Small intestine (tissue), 7 donors: ENCODE measurements around the gene TRAM1L1. TPM values are rescaled to one million over a fixed set of nuclear protein-coding genes. Genes with fewer than 3 reads are reported as not detected.

Experiments used
- DNase-seq, 2 donors: peaks; one replicate each; pipeline versions ENCODE4 v3.0.0 to v3.0.0-alpha.2; 2013
- FAIRE-seq: peaks from 2 replicates; lab custom pipeline; 2012; peaks lifted over from hg19 to GRCh38; lab: Jason Lieb, UNC
- H3K27ac ChIP-seq, 3 donors: one replicate each; pipeline ENCODE4 v1.5.1; 2013; ENCODE audit warnings: low read length in 2 of 3, mild to moderate bottlenecking in 2 of 3, control low read depth in 1 of 3, inconsistent platforms in 1 of 3, low read depth in 1 of 3, moderate library complexity in 1 of 3
- H3K27me3 ChIP-seq, 3 donors: one replicate each; pipeline ENCODE4 v1.6.1; 2013; ENCODE audit warnings: low read length in 3 of 3, inconsistent platforms in 1 of 3; ENCODE audit not compliant: control insufficient read depth in 3 of 3, insufficient read depth in 3 of 3
- H3K36me3 ChIP-seq, 3 donors: one replicate each; pipeline ENCODE4 v1.6.1; 2013; ENCODE audit warnings: low read length in 3 of 3, inconsistent platforms in 1 of 3, low read depth in 1 of 3, mild to moderate bottlenecking in 1 of 3, moderate library complexity in 1 of 3; ENCODE audit not compliant: control insufficient read depth in 3 of 3, insufficient read depth in 2 of 3
- H3K4me1 ChIP-seq, 3 donors: one replicate each; pipeline ENCODE4 v1.6.1; 2013; ENCODE audit warnings: low read length in 2 of 3, inconsistent platforms in 1 of 3, low read depth in 1 of 3, mild to moderate bottlenecking in 1 of 3, moderate library complexity in 1 of 3; ENCODE audit not compliant: control insufficient read depth in 3 of 3, insufficient read depth in 2 of 3
- H3K4me3 ChIP-seq, 3 donors: one replicate each; pipeline ENCODE4 v1.5.1; 2013; ENCODE audit warnings: low read length in 3 of 3, control low read depth in 1 of 3, inconsistent platforms in 1 of 3, low read depth in 1 of 3, mild to moderate bottlenecking in 1 of 3, moderate library complexity in 1 of 3
- H3K9me3 ChIP-seq, 2 donors: one replicate each; pipeline ENCODE4 v1.6.1; 2013; ENCODE audit warnings: low read depth in 1 of 2, low read length in 1 of 2; ENCODE audit not compliant: control insufficient read depth in 2 of 2, insufficient read depth in 1 of 2
- WGBS, 3 donors: extraction: QIAGEN DNeasy Blood & Tissue Kit; methylation state at CpG; one replicate each; pipeline ENCODE4 v1.1.7; 2013; 5-methylcytosine and 5-hydroxymethylcytosine counted together
- polyA plus RNA-seq, 4 donors: library from polyadenylated mRNA; stranded (reverse) in 3 of 4; unstranded in 1 of 4; fragments of 200-250 nt in 3 of 4; fragments of 120-200 nt in 1 of 4; gene quantifications; one replicate each; pipeline versions ENCODE4 v1.2.1 to v1.2.3, GENCODE V29; 2013
- donor health status: healthy with polysubstance abuse.
- donor health status: control.
- donor health status: control.
- donor health status: Bipolar disorder and iron deficiency.
- donor health status: healthy.

The TRAM1L1 gene
- polyA plus RNA-seq, 4 donors: 1.2 to 1.7 TPM; not detected in 2

GRCh38 chr4:117042962-117043361, 42.4 kb downstream of the TRAM1L1 start:
- Histone ChIP-seq H3K9me3 (peaks cover 0 to 3% of the 10 kb centered on the region in 2 donors), H3K27ac (no peak overlapping the region), H3K4me3 (no peak overlapping the region), H3K36me3 (no peaks in the 10 kb centered on the region), H3K27me3 (no peaks in the 10 kb centered on the region), H3K4me1 (no peaks in the 10 kb centered on the region)
- DNase-seq (no peak), FAIRE-seq (no peak)
- WGBS, 3 donors: 88 to 93% (median 91%) methylated on average over 5 of the region's 5 CpGs
